Thoracic aorta (tissue), 2 donors: ENCODE results near the gene HYPK. TPM values are rescaled to one million over a fixed set of nuclear protein-coding genes. Genes with fewer than 3 reads are reported as not detected.

Experiments used
- ATAC-seq: fragments of 150-250 bp; one replicate; pipeline ENCODE4 v1.8.0; 2017; ENCODE audit warnings: low read depth; ENCODE audit not compliant: insufficient number of reproducible peaks, low FRiP score
- DNase-seq: peaks from one replicate; pipeline ENCODE4 v3.0.0-alpha.2; 2020; ENCODE audit warnings: low spot score
- H3K27ac ChIP-seq, 2 donors: fragments of 200-600 bp; sonication (generic); 1 replicate in 1 of 2; 2 replicates in 1 of 2; pipeline ENCODE4 v1.5.1; 2016; ENCODE audit warnings: mild to moderate bottlenecking in 2 of 2, moderate library complexity in 2 of 2
- H3K27me3 ChIP-seq: fragments of 200-600 bp; sonication (generic); replicated peaks from 2 replicates; pipeline ENCODE4 v1.6.0; 2016; ENCODE audit warnings: mild to moderate bottlenecking; ENCODE audit not compliant: insufficient read depth
- H3K36me3 ChIP-seq: fragments of 200-600 bp; sonication (generic); one replicate; pipeline ENCODE4 v1.5.1; 2016
- H3K4me1 ChIP-seq, 2 donors: fragments of 200-600 bp; sonication (generic); 1 replicate in 1 of 2; 2 replicates in 1 of 2; pipeline versions ENCODE4 v1.5.1 to v1.6.0; 2016; ENCODE audit warnings: low read depth in 2 of 2, mild to moderate bottlenecking in 1 of 2; ENCODE audit not compliant: control insufficient read depth in 1 of 2
- H3K4me3 ChIP-seq: fragments of 200-600 bp; sonication (generic); 2 replicates; pipeline ENCODE4 v1.5.1; 2016; ENCODE audit warnings: mild to moderate bottlenecking
- H3K9me3 ChIP-seq: fragments of 200-600 bp; sonication (generic); 2 replicates; pipeline ENCODE4 v1.5.1; 2016
- CTCF ChIP-seq: fragments of 200-600 bp; sonication (generic); IDR thresholded peaks from one replicate; pipeline ENCODE4 v1.5.1; 2019; ENCODE audit warnings: antibody characterized with exemption
- total RNA-seq, 2 donors: library from RNA; depleted of rRNA; stranded (reverse); fragments of >200 nt; gene quantifications; one replicate each; pipeline versions ENCODE4 v1.1.0 to v1.2.3, GENCODE V29; 2016

Gene HYPK
- total RNA-seq, 2 donors from 2014 or later = 9.2 to 21.2 TPM

GRCh38 chr15:43771816-43772215 is 28.6 kb upstream of the HYPK start:
- H3K27ac ChIP-seq = no peak overlapping the region
- no peaks in the 10 kb centered on the region for H3K27me3 ChIP-seq
- ATAC-seq (no peak), DNase-seq (no peak)
- H3K9me3 ChIP-seq = no peaks in the 10 kb centered on the region
- peaks cover 3 to 13% of the 10 kb centered on the region in 2 donors for H3K4me1 ChIP-seq
- peaks cover 43% of the 10 kb centered on the region for H3K36me3 ChIP-seq
- TF ChIP-seq CTCF = no peak
- no peak overlapping the region for H3K4me3 ChIP-seq

DNA sequence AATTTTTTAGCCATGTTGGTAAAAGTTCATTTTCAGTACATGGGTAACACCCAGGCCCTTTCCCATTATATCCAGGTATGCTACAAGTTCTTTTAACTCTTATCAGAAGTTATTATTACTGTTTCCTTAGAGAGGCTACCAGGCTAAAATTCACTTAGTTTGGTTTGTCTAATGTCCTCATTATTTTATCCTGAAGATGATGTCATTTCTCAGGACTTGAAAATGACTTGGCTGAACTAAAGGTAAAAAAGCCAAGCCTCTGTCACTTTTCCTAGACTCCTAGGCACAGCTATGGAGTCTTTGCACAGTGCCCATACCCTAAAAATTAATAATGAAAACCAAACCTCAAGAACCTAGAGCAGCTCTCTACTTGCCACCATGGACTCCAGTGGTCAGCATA is 27.8 kb upstream of the HYPK start:
- Histone ChIP-seq H3K4me1 (peaks cover 3 to 14% of the 10 kb centered on the region in 2 donors), H3K9me3 (no peaks in the 10 kb centered on the region), H3K4me3 (no peak overlapping the region), H3K27ac (no peak overlapping the region), H3K27me3 (no peaks in the 10 kb centered on the region), H3K36me3 (peaks cover 37% of the 10 kb centered on the region)
- DNase-seq (no peak), ATAC-seq (no peak)
- TF ChIP-seq CTCF = no peak

GRCh38 chr15:43774062-43774461 is 26.3 kb upstream of the HYPK start:
- DNase-seq = no peak
- H3K27ac ChIP-seq = peak overlapping the region in 1 of 2 donors; percentile 85
- ATAC-seq = no peak
- no peak for TF ChIP-seq CTCF
- no peaks in the 10 kb centered on the region for H3K27me3 ChIP-seq
- no peak overlapping the region for H3K4me3 ChIP-seq
- H3K36me3 ChIP-seq = peaks cover 22% of the 10 kb centered on the region
- H3K9me3 ChIP-seq = no peaks in the 10 kb centered on the region
- peaks cover 3 to 20% of the 10 kb centered on the region in 2 donors for H3K4me1 ChIP-seq

- DNase-seq = no peak
- Histone ChIP-seq H3K27ac (peak overlapping the region; percentile 85 to 91), H3K9me3 (no peaks in the 10 kb centered on the region), H3K36me3 (peaks cover 16% of the 10 kb centered on the region), H3K4me1 (peaks cover 3 to 20% of the 10 kb centered on the region in 2 donors), H3K27me3 (no peaks in the 10 kb centered on the region), H3K4me3 (no peak overlapping the region)
- no peak for TF ChIP-seq CTCF
- ATAC-seq = no peak
These were observed 24.9 kb upstream of the HYPK start for GRCh38 chr15:43775411-43775965.

- H3K27ac ChIP-seq = peak overlapping the region; percentile 85 to 91
- H3K9me3 ChIP-seq = no peaks in the 10 kb centered on the region
- H3K36me3 ChIP-seq = peaks cover 9% of the 10 kb centered on the region
- H3K4me3 ChIP-seq = peak overlapping the region; percentile 81
- TF ChIP-seq CTCF = no peak
- no peak for DNase-seq
- H3K27me3 ChIP-seq = no peaks in the 10 kb centered on the region
- no peak for ATAC-seq
- peaks cover 3 to 20% of the 10 kb centered on the region in 2 donors for H3K4me1 ChIP-seq
These were observed 24.2 kb upstream of the HYPK start for GRCh38 chr15:43776101-43776717.
